Amygdala (tissue), 56 donors: ENCODE data around the gene SREK1IP1.
A peak's percentile ranks its signal among the peaks of the same experiment; 100 is the strongest.

ENCODE experiments used
- DNase-seq, 56 donors: peaks; one replicate each; lab custom pipeline; 2025; lab: John Stamatoyannopoulos, UW

Gene SREK1IP1

DNA sequence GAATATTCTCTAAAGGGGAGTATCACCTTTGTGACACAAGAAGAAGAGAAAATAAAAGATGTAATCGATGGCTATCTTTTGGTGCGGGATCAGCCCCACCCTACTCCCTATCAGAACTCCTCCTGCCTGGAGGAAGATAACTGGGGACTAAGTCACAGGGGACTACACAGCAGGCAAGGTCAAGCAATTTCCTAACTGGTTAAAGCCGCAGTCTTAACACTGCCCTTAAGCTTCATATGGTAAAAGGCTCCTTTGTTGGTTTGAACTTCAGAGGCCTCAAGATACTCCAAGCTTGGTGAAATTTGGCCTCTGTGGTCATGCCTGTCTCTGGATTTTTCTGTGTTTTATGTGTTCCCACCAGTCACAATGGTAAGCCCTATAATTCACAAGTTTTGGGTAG is 79.5 kb downstream of the SREK1IP1 start:
- no peak for DNase-seq

DNA sequence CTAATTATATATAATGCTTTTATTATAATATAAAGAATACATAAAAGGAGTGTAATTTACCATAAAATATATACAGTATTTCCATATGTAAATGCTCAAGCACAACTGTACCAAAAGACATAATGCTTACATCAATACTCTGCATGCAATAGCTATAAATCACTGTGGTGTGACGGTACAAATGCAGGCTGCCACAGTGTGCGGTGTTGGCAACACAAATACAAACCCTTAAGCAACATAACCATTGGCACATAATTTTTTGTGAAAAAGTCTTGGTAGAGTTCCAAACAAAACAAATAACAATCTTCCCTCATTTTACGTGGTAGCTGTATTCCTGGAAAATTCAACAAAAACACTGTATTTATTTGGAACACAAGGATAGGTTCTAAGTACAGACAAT is 80.1 kb downstream of the SREK1IP1 start:
- DNase-seq: no peak

DNA sequence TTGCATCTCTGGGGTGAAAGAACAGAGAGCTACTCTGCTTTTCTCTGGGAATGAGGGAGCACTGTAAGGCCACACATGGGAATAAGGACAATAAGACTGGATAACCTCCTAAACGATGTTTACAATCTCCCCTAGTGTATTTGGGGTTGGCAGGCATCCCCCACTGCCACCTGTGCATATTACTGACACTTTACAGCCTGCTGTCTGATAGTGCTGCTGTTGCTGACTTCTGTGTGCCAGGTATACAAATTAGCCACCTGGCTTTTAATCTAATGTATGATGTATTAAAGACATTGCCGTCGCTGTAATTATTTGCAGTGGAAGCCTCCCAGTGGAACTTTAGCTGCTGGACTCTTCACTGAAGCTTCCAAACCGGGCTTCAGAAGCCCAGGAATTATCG is 82.6 kb downstream of the SREK1IP1 start:
- DNase-seq: no peak

DNA sequence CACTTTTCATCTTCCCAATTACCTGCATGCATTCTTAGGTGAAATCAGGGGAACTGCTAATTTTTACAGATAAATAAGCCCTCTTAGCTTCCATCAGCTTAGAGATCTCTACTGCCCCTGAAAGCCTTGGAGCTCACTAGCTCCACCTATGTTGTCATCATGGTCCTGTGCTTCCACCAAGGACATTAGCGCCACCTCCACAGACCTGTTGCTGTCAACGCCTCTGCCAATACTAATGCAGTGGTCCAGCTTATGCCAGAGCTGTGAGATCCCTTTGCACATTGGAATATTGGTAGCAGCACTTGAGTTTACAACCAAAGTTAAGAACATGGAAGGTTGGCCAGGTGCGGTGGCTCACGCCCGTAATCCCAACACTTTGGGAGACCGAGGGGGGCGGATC is 85.9 kb downstream of the SREK1IP1 start:
- no peak for DNase-seq

DNA sequence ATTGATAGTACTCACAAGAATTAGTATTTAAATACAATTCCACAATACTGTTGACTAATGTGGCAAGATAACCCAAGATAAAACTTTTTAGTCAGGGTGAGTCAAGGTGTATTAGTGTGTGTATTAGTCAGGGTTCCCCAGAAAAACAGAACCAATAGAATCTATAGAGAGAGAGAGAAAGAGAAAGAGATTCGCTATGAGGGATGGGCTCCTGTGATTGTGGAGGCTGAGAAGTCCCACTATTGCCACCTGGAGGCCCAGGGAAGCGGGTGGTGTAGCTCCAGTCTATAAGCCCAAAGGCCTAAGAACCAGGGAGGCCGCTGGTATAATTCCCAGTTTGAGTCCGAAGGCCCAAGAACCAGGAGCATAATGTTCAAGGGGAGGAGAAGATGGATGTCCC is 88.2 kb downstream of the SREK1IP1 start:
- DNase-seq: no peak

DNA sequence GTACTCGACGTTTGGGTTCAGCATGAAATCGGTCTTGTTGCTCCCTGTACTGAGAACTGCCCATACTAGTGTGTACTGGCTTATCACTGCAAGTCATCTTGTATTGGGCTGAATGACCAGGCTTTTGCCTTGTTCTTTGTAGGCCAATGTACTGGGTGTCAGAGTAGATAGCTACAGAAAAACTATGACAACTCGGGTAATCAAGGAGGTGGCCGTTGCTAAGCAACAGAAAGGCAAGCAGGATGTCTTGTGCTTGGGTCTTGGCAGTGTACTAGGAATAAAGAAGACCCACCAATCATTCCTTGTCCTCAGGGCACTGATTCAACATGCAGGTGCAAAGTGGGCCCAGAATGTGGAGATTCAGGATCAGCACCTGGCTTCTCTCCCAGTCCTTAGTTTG is 90.1 kb downstream of the SREK1IP1 start:
- DNase-seq: peak in 3 of 56 donors; percentile 0 to 21 (median 1)

DNA sequence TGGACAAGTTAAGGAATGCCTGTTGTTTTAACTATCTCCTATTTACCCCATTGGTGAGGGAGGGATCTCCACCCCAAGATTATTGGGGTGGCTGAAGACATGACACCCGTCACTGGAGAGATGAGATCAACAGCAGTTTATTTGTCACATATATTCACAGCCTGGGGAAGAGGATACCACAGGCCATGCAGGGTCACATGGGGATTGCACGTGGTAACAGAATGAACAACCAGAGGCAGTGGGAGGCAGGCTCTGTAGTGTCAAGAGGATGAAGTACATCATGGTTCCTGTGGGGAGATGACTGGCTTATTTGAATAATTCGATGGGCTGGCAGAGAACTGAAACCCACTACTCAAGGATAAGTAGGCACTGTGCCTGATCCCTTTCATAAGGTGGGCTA is 96.8 kb downstream of the SREK1IP1 start:
- no peak for DNase-seq

DNA sequence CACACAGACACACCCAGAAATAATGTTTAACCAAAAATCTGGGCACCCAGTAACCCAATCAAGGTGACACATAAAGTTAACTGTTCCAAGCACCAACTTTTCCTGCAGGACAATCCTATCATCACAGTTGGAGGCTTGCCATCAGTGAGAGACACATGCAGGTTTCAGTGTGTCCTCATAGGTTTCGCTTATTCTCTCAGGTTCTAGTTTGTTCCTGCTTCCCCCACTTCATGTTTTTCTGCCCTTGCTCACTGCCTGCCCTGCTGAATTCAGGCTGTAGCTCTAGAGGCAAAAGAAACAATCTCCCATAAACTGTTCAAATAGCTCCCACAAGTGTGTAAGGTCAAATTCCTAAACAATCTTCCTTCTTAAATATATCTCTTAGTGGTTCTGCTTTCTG is 98.2 kb downstream of the SREK1IP1 start:
- no peak for DNase-seq
